ENCODE measurements around the gene AIMP1.
"Not testable (repeated sequence)": the region's sequence is repeated elsewhere in the genome, so short reads cannot be mapped to it uniquely, and the experiment has no call there.

The AIMP1 gene

DNA sequence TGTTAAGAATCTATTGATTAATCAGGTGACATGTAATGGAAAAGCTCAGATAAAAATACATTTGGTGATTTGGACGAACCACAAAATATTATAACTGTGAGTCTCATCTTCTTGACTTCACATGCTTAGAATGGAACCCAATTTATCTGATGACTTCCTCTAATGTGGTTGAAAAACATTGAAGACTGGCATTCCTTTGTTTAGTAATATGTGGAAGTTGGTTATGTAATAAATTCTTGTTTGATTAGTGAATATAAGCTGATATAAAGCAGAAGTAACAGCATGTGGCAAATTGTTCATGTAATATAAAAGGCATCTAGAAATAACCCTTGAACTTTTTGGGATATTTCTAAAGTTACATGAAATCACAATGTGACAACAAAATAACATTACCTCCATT lies 42.5 kb downstream of the AIMP1 start:
- DNase-seq: no peak

DNA sequence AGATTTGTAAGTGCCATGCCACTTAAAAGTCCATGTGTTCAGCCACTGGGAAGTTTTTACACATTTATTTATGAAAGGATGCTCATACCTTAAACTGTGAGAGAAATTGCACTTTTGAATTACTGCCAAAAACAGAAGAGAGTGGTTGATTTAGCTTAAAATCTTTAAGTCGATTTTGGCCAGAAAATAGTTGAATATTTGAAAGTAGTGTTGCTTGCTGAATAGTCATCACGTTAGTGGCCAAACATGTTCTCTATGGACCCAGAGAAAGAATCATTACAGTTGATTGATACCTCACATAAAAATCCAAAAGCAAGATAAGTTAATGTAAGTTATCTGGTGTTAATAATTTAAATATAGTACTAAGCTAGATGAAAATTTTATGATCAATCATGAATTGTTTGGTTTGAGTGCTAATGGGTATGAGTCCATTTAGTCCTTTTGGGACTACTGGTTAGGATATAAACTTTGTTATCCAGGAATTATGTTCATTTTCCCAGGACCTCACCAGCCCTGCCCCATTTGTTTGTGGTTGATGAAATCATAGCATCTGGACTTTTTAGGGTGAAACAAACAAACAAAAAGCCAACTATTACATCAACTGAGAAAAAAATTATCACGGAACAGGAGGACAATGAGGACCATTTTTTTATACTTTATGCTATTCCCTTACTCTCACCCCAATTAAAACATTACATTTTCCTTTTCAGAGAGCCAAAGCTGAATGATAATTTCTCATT lies 45.9 kb downstream of the AIMP1 start:
- no peak for DNase-seq

GRCh38 chr4:106364282-106364681 lies 47.9 kb downstream of the AIMP1 start:
- no peak for DNase-seq

- no peak for DNase-seq
Observed at GRCh38 chr4:106365613-106366012, 49.3 kb downstream of the AIMP1 start.

DNA sequence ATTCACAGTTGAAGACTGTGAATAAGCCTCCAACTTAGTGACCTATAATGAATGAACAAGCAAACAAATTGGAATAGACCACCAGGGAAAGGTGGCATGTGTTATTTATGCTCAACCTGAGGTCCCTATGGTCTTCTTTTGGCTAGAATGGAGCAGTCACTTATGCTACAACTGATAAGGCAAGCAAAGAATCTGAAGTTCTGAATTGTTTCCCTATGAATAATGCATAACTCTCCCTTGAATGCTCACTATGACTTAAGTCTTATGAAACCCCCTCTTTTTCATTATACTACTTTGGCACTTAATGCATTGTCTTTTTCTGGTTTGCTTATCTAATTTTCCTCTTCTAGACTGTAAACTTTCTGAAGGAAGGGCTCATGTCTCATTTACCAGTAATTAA lies 49.7 kb downstream of the AIMP1 start:
- DNase-seq: no peak

DNA sequence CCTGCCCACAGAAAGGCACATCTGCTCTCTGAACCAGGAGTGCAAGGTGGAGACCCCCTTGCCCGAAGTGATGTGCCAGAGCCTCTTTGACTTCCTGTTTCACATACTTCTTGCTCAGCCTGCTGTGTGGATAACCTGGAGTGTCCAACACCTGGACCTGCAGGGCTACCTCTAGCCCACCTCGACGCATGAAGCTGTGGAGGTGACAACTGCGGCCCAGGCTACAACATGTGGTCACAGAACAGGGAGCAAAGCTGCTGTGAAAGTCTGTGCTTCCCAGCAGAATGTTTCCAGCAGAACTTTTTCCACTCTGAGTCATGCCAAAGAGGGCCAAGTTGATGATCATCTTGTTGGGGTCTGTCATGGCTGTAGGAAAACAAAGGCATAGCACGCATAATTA lies 50.7 kb downstream of the AIMP1 start:
- DNase-seq: no peak

DNA sequence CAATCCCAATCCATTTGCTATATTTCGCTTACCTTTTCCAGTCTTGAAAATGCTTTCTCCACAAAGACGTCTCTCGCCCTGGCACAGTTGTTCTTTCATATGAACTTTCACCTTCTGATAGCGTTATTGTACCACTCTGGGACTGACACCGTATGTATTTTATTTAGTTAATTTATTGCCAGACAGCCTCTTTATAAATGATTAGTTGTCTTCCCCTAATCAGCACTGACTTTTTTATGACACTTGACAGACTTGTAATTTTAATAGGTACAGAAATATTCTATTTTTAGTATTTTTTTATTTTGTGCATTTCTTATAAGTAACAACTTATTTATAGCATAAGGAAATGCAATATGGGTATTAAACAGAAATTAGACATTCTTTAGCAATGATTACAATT lies 52.3 kb downstream of the AIMP1 start, which contains the start of gene GIMD1:
TSS of gene GIMD1 (minus strand) at position 101 of the 400 bp plus-strand sequence. CDS start 1,343 bp downstream, outside the sequence.
- DNase-seq: no peak

DNA sequence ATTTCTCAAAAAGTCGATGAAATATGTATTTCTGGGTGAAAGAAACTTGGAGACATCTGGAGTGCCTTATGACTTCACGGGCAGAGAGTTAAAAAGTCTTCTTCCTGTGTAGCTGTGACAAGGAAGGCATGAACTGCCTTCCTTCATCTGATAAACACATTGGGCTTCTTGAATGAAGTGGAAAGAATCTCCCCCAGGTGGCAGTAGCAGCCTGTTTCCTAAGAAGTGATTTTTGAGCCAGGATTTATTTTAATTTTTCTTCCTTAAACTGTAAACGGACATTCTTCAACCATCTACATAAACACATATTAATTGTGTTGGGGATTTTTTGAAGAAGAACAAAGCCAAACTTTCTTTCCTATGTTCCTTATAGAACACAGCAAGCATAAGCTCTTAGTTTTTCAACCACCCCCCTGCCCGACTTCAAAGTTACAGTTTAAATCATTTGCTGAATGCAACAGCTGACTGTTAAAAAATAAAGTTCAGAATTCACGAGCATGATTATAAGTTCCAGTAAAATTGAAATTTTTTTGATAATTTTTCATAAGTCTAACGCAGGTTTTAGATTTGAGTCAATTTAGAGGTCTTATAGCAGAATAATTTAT lies 53.2 kb downstream of the AIMP1 start:
- no peak for DNase-seq

GRCh38 chr4:106370214-106370613 lies 53.9 kb downstream of the AIMP1 start:
- no peak for DNase-seq

DNA sequence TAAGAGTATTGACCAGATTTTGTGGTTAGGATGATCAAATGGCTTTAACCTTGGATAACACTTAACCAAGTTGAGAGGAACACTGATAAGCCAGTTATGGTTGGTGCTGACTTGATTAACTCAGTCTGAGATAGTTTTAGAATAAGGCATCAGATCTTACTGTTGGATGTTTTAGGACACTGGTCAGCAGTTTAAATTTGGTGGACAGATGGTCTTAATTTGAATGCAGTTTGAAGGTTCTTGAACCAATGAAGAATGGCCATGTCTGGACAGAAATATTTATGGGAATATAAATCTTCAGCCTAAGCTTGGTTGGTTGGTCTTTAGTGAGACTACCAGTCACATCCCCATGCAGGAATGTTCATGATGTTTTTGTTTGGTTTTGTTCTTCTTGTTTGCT lies 54.8 kb downstream of the AIMP1 start:
- DNase-seq: no peak

DNA sequence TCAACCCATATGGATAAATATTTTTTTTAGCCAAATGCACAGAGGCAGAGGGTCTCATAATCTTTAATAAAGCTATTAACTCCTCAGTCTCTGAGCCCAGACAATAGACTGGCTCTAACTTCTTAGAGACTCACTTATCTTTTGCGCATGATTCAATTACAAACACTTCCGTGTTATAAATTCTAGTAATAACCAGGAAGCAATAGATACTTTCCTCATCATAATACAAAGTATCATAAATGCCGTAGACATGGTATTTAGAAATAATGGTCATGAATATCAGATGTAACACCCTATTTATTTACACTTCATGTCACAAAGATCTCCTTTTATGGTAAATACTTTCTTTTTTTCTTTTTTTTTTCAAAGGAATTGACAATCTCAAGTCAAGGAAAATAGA lies 56.7 kb downstream of the AIMP1 start:
- DNase-seq: no peak

DNA sequence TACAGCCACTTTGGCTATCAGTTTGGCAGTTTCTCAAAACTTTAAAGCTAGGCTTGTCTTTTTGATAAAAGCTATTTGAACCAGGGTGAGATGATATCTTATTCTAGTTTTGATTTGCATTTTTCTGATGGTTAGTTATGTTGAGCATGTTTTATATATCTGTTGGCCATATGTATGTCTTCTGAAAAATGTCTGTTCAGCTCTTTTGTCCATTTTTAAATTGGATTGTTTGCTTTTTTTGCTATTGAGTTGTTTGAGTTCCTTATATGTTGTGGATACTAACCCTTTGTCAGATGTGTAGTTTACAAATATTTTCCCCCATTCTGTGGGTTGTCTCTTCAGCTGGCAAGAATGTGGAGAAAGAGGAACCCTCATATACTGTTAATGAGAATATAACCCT lies 63.8 kb downstream of the AIMP1 start:
- no peak for DNase-seq

DNA sequence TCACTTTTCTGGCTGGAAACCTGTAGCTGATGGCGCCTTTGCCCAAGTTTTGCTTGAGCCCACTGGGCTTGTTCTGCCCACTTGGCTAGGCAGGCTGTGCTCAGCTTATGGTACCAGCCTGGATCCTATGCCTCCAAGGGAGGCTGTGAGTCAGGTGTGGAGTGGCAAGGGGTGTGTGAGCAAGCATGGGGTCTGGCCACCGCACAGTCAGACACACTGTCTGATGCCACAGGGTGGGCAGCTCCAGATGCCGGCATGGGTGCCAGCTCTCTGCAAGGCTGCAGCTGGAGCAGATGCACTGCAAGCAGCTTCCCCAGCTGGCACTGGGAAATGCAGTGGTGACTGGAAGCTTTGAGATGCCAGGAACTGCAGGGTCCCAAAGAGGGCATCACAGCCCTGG lies 68.5 kb downstream of the AIMP1 start:
- DNase-seq: no peak

GRCh38 chr4:106385853-106386393 lies 69.6 kb downstream of the AIMP1 start:
- DNase-seq: no peak

GRCh38 chr4:106395582-106395981 lies 79.2 kb downstream of the AIMP1 start:
- DNase-seq: no peak

DNA sequence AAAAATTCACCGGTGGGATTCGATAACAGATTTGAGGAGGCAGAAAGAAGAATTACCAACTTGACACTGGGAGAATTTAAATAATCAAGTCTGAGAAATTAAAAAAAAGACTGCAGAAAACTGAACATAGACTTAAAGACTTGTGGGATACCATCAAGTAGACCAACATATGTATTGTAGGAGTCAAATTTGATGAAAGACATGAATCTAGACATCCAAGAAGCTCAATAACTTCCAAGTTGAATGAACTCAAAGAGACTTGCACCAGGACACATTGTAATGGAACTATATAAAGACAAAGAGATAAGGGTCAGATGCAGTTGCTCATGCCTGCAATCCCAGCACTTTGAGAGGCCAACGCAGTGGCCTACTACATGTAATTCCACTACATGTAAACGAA lies 82.5 kb downstream of the AIMP1 start:
- DNase-seq: not testable (repeated sequence)
